NCI-H1417 (cell line): ENCODE data around the gene NOTCH1.

Experiments
- DNase-seq, 3 experiments: peaks; one replicate each; lab custom pipeline; 2025; lab: John Stamatoyannopoulos, UW

The NOTCH1 gene

DNA sequence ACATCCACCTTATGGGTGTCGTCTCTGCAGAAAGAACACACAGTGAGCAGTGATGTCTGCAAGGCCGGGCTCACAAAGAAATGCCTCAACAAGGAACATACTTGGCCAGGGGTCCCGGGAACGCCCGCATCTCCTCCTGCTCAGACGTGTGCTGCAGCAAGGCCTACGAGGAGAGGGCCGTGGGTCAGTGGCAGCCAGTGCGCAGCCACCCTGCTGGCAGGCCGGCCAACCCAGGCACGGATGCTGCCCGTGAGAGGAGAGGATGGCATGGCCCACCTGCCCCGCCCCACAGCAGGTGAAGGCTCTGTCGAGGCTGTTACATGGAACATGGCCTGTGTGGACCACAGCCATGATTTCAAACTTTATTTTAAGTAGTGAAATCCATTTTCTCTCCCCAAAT, 82.3 kb downstream of the NOTCH1 start:
- DNase-seq = no peak

DNA sequence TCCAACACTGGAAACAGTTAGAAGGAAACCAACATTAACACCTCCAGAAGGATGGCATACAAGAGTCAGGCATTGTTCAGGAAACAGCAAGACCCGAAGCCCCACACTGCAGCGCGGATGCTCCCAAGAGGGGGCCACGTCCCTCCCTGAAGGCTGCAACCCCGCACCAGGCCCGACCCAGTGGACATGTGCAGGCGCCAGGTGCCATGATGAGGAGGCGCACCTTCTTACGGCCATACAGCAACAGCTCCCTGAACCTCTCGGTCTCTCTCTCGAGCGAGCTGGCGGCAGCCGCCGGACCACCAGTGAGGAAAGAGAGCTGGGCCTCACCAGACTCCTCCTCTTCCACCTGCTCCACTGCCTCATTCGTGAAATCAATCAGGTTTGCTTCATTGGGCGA, 83.2 kb downstream of the NOTCH1 start:
- no peak for DNase-seq

DNA sequence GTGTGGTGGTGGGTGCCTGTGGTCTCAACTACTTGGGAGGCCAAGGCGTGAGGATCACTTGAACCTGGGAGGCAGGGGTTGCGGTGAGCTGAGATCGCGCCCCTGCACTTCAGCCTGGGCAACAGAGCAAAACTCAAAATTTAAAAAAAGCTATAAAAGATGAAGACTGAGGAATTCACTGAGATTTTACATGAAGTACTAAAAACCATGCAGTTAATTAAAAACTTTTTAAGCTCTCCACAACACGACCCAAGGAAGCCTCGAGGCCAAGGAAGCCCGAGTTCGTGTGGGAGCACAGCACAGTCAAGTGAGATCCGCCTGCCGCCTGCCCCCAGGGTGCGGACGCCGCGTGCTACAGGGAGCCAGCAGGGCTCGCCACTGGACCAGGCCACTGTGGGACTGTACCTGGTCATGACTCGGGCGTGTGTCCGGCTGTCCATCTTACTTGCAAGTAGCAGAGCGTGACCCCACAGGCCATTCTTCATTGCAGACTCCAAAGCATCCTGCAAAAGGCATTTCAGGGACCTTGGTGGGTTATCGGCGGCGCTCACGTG, 85.0 kb downstream of the NOTCH1 start:
- no peak for DNase-seq

DNA sequence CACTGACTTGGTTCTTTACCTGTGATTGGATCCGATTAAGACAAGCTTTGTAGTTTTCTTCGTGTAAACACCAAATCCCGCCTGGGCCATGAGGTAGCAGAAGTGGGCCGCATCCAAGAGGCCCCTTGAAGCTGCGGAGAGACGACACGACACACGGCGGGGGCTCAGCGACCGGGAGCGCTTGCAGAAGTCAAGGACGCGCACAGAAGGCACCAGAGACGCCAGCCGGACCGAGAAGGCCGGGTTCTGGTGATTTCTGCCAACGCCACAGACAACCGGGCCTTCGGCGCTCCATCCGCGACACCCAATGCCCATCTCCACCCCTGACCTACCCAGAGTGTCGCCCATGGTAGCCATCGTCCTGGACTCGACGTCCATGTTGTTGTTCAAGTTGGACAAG, 86.4 kb downstream of the NOTCH1 start:
- no peak for DNase-seq

DNA sequence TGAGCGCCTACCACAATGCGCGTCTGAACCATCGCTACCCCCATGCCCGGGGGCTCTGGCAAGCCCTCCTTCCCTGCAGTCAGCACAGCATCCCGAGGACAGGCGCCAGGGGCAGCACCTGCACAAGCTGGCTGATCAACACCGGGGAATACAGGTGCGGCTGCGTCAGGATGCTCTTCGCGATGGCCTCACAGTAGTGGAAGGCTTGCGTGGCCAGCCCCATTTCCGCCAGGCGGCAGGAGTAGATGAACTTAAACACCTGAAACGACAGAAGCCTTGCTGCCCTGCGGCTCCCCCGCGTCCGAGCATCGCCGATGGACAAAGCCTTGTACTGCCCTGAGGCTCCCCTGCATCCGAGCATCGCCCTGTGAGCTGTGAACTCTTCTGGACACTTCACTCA, 88.5 kb downstream of the NOTCH1 start:
- DNase-seq = no peak

DNA sequence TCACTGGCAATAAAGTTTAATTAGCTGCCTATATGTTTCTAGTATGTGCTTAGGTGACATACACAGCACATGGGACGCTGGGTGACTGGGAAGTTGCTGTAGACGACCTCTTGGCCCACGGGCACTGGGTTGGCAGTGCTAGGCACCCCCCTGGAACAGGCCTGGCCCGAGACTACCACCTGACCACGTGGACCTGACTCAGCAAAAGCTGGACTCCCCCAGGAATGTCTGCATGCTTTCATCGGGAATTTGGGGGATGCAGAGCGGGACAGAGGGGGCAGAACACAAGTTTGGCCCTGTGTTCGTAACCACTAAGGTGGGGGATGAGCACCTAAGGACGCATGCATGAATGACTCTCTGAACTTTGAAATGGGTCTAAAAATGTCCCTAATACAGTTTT, 89.6 kb downstream of the NOTCH1 start:
- DNase-seq = no peak

GRCh38 chr9:136455043-136456002, 90.5 kb downstream of the NOTCH1 start:
- DNase-seq = no peak

GRCh38 chr9:136454026-136454796, 91.6 kb downstream of the NOTCH1 start:
- DNase-seq = no peak

DNA sequence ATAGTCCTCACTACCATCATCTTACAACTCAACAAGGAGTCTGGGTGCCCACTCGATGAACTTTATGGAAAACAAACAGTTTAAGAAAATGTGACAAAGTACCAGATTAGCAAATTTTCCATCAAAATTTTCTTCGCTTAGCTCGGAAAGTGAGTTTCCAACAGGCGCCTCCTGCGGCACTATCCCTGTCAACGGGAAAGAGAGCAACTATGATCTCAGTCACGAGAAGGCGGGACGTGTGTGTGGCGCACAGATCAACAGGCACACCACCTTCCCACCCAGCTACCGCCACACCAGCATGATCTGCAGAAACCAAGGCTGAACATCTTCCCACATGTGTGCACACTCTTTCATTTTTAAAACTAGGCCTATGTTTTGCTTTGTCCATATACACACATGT, 92.5 kb downstream of the NOTCH1 start:
- no peak for DNase-seq

GRCh38 chr9:136451221-136451877, 94.5 kb downstream of the NOTCH1 start:
- no peak for DNase-seq

DNA sequence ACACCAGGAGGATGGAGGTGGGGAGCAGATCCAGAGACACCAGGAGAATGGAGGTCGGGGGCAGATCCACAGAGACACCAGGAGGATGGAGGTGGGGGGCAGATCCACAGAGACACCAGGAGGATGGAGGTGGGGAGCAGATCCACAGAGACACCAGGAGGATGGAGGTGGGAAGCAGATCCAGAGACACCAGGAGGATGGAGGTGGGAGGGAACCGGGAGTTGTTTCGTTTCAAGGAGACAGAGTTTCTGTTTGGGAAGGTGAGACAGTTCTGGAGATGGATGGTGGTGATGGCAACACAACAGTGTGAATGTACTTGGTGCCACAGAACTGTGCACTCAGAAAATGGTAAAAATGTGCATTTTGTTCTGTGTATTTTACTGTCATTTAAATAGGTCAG, 97.2 kb downstream of the NOTCH1 start:
- no peak for DNase-seq

DNA sequence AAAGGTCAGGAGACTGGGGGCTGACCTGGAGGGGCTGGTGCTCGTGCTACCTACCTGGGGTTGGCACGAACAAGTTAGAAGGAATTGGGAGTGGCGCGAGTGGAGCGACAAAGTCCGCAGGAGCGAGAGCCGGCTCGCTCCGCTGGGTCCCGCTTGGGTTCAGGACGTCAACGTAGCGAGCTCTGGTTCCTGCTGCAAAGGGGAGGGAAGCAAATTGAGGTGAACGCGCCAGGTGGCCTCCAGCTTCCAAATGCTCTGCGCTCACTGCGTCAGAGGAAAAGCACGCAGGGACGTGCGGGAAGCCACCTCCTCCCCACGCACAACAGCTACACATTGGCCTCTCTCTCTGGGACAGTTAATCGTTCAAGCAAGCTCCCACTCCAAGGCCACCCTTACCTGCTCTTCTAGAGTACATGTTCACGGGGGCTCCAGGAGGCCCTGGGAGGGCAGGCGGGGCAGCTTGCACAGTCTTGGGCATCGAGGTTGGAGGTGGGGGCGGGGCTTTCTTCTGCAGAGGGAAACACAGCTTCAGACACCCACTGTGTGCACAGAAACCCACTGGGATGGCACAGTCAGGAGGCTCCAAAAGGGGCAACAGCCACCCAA, 98.6 kb downstream of the NOTCH1 start:
- no peak for DNase-seq

GRCh38 chr9:136445799-136446198, 100.0 kb downstream of the NOTCH1 start:
- DNase-seq = no peak
